Measurements from ENCODE around the gene IFIT3.

The IFIT3 gene

DNA sequence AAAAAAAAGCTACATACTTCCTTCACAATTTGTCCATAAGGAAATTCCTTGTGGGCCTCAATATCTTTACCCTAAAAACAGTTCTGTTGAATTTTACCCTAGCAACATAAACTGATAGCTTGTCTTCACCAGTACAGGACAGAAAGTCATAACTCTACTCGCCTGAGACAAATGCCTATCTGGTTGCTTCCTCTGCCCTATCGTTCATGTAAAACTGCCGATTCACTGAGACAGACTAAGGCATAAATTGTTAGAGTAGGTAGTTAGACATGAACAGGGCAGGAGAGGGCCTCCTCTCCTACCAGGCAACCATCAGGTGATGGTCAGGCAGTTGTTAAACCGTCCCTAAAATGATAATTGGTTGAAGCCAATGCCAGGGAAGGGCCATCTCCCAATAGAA lies 25.0 kb downstream of the IFIT3 start:
- in situ Hi-C loops (cut with HindIII; ENCODE audit: low sequenced_read_pairs), result no loop called here
- TF ChIP-seq, protein P1, sequence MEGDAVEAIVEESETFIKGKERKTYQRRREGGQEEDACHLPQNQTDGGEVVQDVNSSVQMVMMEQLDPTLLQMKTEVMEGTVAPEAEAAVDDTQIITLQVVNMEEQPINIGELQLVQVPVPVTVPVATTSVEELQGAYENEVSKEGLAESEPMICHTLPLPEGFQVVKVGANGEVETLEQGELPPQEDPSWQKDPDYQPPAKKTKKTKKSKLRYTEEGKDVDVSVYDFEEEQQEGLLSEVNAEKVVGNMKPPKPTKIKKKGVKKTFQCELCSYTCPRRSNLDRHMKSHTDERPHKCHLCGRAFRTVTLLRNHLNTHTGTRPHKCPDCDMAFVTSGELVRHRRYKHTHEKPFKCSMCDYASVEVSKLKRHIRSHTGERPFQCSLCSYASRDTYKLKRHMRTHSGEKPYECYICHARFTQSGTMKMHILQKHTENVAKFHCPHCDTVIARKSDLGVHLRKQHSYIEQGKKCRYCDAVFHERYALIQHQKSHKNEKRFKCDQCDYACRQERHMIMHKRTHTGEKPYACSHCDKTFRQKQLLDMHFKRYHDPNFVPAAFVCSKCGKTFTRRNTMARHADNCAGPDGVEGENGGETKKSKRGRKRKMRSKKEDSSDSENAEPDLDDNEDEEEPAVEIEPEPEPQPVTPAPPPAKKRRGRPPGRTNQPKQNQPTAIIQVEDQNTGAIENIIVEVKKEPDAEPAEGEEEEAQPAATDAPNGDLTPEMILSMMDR (IDR thresholded peaks at IDR 0.05; ENCODE audit: low read depth, low read length), result no peak
- no peak for DNase-seq (ENCODE audit: low read depth, low spot score)
- no peak overlapping the region for H3K4me3 ChIP-seq (ENCODE audit: low read depth, low read length)

DNA sequence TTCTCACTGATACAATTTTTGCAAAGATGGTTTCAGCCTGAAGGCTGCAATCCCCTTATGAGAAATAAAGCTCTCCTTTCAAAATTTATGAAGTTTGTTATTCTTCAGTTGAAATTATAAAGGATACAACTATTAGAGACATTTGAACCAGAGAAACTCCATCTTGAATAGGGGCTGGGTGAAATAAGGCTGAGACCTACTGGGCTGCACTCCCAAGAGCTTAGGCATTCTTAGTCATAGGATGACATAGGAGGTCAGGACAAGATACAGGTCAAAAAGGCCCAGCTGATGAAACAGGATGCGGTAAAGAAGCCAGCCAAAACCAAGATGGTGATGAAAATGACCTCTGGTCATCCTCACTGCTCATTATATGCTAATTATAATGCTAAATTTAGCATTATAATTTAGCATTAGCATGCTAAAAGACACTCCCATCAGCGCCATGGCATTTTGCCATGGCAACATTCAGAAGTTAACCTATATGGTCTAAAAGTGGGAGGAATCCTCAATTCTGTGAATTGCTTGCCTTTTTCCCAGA lies 27.7 kb downstream of the IFIT3 start:
- no peak overlapping the region for H3K4me3 ChIP-seq (ENCODE audit: low read depth, low read length)
- DNase-seq (ENCODE audit: low read depth, low spot score), result peak; percentile 48
- in situ Hi-C loops (cut with HindIII; ENCODE audit: low sequenced_read_pairs), result no loop called here
- TF ChIP-seq, protein P1 (IDR thresholded peaks at IDR 0.05; ENCODE audit: low read depth, low read length), result no peak

DNA sequence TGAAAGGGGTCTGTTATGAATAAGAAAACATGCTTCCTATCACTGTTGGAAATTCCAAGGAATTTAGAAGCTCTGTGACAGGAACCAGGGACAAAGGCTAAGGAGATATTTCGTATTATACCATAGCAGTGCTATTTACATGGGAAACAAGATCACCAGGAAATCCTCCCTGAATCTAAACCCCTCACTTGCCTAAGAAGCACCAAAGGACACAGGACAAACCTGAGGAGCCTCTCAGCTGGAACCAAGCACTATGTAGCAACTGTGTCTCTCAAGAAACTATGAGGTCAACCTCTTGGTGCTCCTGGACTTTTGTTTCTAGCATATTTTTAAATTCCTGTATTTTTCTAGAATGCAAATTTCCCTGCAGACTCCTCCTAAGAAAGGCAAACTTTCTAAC lies 29.3 kb downstream of the IFIT3 start:
- DNase-seq (ENCODE audit: low read depth, low spot score), result no peak
- in situ Hi-C loops (cut with HindIII; ENCODE audit: low sequenced_read_pairs), result no loop called here
- TF ChIP-seq, protein P1 (IDR thresholded peaks at IDR 0.05; ENCODE audit: low read depth, low read length), result no peak
- H3K4me3 ChIP-seq (ENCODE audit: low read depth, low read length), result no peak overlapping the region

DNA sequence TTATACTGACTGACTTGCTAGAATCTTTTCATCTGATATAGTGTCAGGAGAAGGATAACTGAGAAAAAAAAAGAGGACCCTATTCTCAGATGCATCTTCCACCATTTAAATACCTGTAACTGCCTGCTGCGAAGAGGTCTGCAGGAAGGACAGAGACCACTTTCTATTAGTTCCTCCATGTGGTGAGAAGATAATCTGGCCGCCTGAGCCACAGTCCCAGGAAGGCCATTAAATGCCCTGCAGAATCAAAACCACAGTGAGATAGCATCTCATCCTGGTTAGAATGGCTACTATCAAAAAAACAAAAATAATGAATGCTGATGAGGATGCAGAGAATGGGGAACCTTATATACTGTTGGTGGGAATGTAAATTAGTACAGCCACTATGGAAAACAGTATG lies 30.2 kb downstream of the IFIT3 start:
- no peak for DNase-seq (ENCODE audit: low read depth, low spot score)
- TF ChIP-seq, protein P1 (IDR thresholded peaks at IDR 0.05; ENCODE audit: low read depth, low read length), result no peak
- no peak overlapping the region for H3K4me3 ChIP-seq (ENCODE audit: low read depth, low read length)
- in situ Hi-C loops (cut with HindIII; ENCODE audit: low sequenced_read_pairs), result no loop called here

DNA sequence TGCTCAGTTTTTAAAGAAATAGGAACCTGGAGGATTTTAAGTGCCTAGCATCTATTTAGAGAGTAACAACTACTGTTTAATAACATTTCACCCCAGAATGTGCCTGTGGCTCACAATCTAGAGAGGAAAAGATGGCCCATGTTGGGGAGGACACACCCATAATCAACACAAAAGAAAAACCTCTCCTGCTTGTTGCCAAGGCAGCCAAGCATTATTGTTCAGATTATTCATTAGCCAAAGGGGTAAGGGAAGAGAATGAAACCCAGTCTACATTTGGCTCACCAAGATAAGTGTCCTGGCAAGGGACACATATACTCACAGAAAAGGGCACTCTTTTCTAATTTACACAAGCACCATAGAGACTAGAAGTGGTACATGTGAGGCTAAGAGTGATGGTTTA lies 32.4 kb downstream of the IFIT3 start:
- TF ChIP-seq, protein P1 (IDR thresholded peaks at IDR 0.05; ENCODE audit: low read depth, low read length), result no peak
- H3K4me3 ChIP-seq (ENCODE audit: low read depth, low read length), result no peak overlapping the region
- DNase-seq (ENCODE audit: low read depth, low spot score), result no peak
- in situ Hi-C loops (cut with HindIII; ENCODE audit: low sequenced_read_pairs), result no loop called here

DNA sequence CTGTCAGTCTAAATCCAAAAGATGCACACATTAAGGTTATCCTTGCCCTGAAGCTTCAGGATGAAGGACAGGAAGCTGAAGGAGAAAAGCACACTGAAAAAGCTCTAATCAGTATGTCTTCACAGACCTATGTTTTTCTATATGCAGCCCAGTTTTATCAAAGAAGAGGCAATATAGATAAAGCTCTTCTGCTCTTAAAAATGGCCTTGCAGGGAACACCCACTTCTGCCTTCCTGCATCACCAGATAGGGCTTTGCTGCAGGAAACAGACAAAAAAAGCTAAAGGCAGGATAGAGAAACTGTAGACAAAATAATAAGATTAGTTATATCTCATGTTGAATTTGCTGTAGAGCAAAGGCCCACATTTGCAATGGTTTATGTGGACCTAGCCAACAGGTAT lies 35.1 kb downstream of the IFIT3 start:
- no peak overlapping the region for H3K4me3 ChIP-seq (ENCODE audit: low read depth, low read length)
- in situ Hi-C loops (cut with HindIII; ENCODE audit: low sequenced_read_pairs), result no loop called here
- DNase-seq (ENCODE audit: low read depth, low spot score), result no peak
- TF ChIP-seq, protein P1 (IDR thresholded peaks at IDR 0.05; ENCODE audit: low read depth, low read length), result no peak
